Breast epithelium (tissue), 3 donors: ENCODE results near the gene CYB561A3.

Experiments used
- CTCF ChIP-seq, 3 donors: fragments of 450-650 bp; IDR thresholded peaks; one replicate each; pipeline ENCODE4 v1.5.1; 2016 to 2017; ENCODE audit warnings: antibody characterized with exemption in 3 of 3, mild to moderate bottlenecking in 3 of 3, moderate library complexity in 3 of 3
- POLR2A ChIP-seq: fragments of 450-650 bp; IDR thresholded peaks from one replicate; pipeline ENCODE4 v1.6.1; 2016; ENCODE audit warnings: antibody characterized with exemption, mild to moderate bottlenecking, moderate library complexity

GRCh38 chr11:61378713-61379313 lies 17.1 kb upstream of the CYB561A3 start:
- TF ChIP-seq CTCF (IDR thresholded peaks at IDR 0.05), result no peak
- no peak for TF ChIP-seq POLR2A
